Neural progenitor cell (in vitro differentiated cells): ENCODE results near the gene HIVEP2.

ENCODE experiments used
- EZH2 ChIP-seq: fragments of 200-600 bp; sonication (generic); IDR thresholded peaks from 2 replicates; pipeline ENCODE4 v1.6.1; 2017; ENCODE audit warnings: antibody characterized with exemption, mild to moderate bottlenecking, moderate library complexity
- EZH2phosphoT487 ChIP-seq: fragments of 200-600 bp; sonication (generic); IDR thresholded peaks from 2 replicates; pipeline ENCODE4 v1.6.1; 2017; ENCODE audit warnings: antibody characterized with exemption
- TF ChIP-seq, protein P1 (sequence below): fragments of 200-600 bp; sonication (generic); IDR thresholded peaks from 2 replicates; pipeline ENCODE4 v1.5.1; 2017; ENCODE audit warnings: antibody characterized with exemption, mild to moderate bottlenecking

DNA sequence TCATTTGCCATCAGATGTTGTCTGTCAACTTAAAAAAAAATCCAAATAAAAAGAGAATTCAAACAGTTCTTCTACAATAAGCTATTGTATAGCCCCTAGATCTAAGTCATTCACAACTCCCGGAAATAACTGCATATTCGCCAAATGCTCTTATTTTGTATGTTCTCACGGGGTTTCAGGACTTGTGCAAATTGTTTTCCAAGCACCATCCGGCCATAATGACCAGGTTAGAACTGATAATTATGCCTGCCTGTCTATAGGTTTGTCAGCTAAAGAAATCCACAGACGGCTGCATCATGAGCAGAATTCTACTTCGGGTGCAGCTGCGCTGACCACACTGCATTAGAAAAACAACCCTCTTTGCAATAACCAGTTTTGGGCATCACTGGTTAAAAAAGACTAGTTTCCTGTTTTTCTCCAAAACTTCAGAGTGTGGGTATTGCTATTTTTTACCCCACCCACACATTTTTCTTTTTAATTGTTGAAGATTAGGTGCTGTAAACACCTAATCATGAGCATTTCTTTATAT, 87.7 kb downstream of the HIVEP2 start:
- TF ChIP-seq, protein P1, sequence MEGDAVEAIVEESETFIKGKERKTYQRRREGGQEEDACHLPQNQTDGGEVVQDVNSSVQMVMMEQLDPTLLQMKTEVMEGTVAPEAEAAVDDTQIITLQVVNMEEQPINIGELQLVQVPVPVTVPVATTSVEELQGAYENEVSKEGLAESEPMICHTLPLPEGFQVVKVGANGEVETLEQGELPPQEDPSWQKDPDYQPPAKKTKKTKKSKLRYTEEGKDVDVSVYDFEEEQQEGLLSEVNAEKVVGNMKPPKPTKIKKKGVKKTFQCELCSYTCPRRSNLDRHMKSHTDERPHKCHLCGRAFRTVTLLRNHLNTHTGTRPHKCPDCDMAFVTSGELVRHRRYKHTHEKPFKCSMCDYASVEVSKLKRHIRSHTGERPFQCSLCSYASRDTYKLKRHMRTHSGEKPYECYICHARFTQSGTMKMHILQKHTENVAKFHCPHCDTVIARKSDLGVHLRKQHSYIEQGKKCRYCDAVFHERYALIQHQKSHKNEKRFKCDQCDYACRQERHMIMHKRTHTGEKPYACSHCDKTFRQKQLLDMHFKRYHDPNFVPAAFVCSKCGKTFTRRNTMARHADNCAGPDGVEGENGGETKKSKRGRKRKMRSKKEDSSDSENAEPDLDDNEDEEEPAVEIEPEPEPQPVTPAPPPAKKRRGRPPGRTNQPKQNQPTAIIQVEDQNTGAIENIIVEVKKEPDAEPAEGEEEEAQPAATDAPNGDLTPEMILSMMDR = no peak
- no peak for TF ChIP-seq EZH2
- no peak for TF ChIP-seq EZH2phosphoT487
